HEK293T (cell line): ENCODE measurements around the gene NGF.
"Not testable (repeated sequence)": the region's sequence is repeated elsewhere in the genome, so short reads cannot be mapped to it uniquely, and the experiment has no call there.

Experiments
- CTCF ChIA-PET: fragments of 350-600 bp; formaldehyde crosslinking; extraction: SDS; loops from one replicate; lab custom pipeline; 2021; ENCODE audit warnings: antibody characterized with exemption, inconsistent platforms; lab: Yijun Ruan, JAX
- POLR2A ChIA-PET: fragments of 350-600 bp; formaldehyde crosslinking; extraction: SDS; loops from one replicate; lab custom pipeline; 2020; ENCODE audit warnings: antibody characterized with exemption, inconsistent platforms; lab: Yijun Ruan, JAX
- DNase-seq: peaks from one replicate; pipeline ENCODE4 v3.0.0; 2012; ENCODE audit warnings: mixed read lengths; ENCODE audit errors: extremely low spot score
- ARNT ChIP-seq: fragments of 450-650 bp; IDR thresholded peaks from 2 replicates; pipeline ENCODE4 v1.6.1; 2017; ENCODE audit warnings: mild to moderate bottlenecking
- BHLHE40 ChIP-seq: fragments of 450-650 bp; IDR thresholded peaks from 2 replicates; pipeline ENCODE4 v1.6.1; 2016; ENCODE audit warnings: mild to moderate bottlenecking, moderate library complexity, borderline replicate concordance
- CTBP1 ChIP-seq: fragments of 450-650 bp; IDR thresholded peaks from 2 replicates; pipeline ENCODE4 v1.6.1; 2016; ENCODE audit warnings: borderline replicate concordance
- ELF4 ChIP-seq: fragments of 450-650 bp; IDR thresholded peaks from 2 replicates; pipeline ENCODE4 v1.6.1; 2017; ENCODE audit warnings: antibody characterized with exemption
- FOXA1 ChIP-seq: fragments of 450-650 bp; IDR thresholded peaks from 2 replicates; pipeline ENCODE4 v1.6.1; 2016; ENCODE audit warnings: mild to moderate bottlenecking
- FOXK2 ChIP-seq: fragments of 450-650 bp; IDR thresholded peaks from 2 replicates; pipeline ENCODE4 v1.6.1; 2016; ENCODE audit warnings: mild to moderate bottlenecking
- FOXM1 ChIP-seq: fragments of 450-650 bp; IDR thresholded peaks from 2 replicates; pipeline ENCODE4 v1.6.1; 2017; ENCODE audit warnings: mild to moderate bottlenecking, borderline replicate concordance
- HDGF ChIP-seq: fragments of 450-650 bp; IDR thresholded peaks from 2 replicates; pipeline ENCODE4 v1.6.1; 2017; ENCODE audit warnings: antibody characterized with exemption, borderline replicate concordance
- L3MBTL2 ChIP-seq: fragments of 450-650 bp; conservative IDR thresholded peaks from 2 replicates; pipeline ENCODE4 v1.6.1; 2016; ENCODE audit warnings: mild to moderate bottlenecking
- LEF1 ChIP-seq: fragments of 450-650 bp; IDR thresholded peaks from 2 replicates; pipeline ENCODE4 v1.6.1; 2017; ENCODE audit warnings: mild to moderate bottlenecking, borderline replicate concordance
- NFRKB ChIP-seq: fragments of 450-650 bp; IDR thresholded peaks from 2 replicates; pipeline ENCODE4 v1.6.1; 2016; ENCODE audit warnings: mild to moderate bottlenecking, moderate library complexity
- PKNOX1 ChIP-seq: fragments of 450-650 bp; IDR thresholded peaks from 2 replicates; pipeline ENCODE4 v1.6.1; 2016
- SP1 ChIP-seq: fragments of 450-650 bp; IDR thresholded peaks from 2 replicates; pipeline ENCODE4 v1.6.1; 2017
- SUZ12 ChIP-seq: fragments of 450-650 bp; IDR thresholded peaks from 2 replicates; pipeline ENCODE4 v1.6.1; 2016; ENCODE audit warnings: mild to moderate bottlenecking
- TARDBP ChIP-seq: fragments of 450-650 bp; IDR thresholded peaks from 2 replicates; pipeline ENCODE4 v1.6.1; 2016
- ZNF384 ChIP-seq: fragments of 450-650 bp; IDR thresholded peaks from 2 replicates; pipeline ENCODE4 v1.6.1; 2016

NGF gene

GRCh38 chr1:115365738-115366137 lies 27.7 kb upstream of the NGF start:
- TF ChIP-seq FOXM1 (no peak), SP1 (no peak), TARDBP (no peak), PKNOX1 (no peak), ZNF384 (no peak), ARNT (no peak)
- no peak for DNase-seq
- CTCF ChIA-PET = no interaction called here
- POLR2A ChIA-PET = no interaction called here

GRCh38 chr1:115364780-115365155 lies 26.7 kb upstream of the NGF start:
- ChIA-PET CTCF (interaction anchor here (0.7 kb wide), 1 partner anchor 342 kb away, joined by 5 read pairs; no protein-coding TSS in a partner anchor), POLR2A (no interaction called here)
- DNase-seq = no peak
- TF ChIP-seq FOXM1 = no peak
- no peak for TF ChIP-seq LEF1
- no peak for TF ChIP-seq BHLHE40
- TF ChIP-seq NFRKB = no peak
- TF ChIP-seq PKNOX1 = no peak
- no peak for TF ChIP-seq SP1
- TF ChIP-seq TARDBP = no peak
- no peak for TF ChIP-seq SUZ12
- no peak for TF ChIP-seq CTBP1

GRCh38 chr1:115364046-115364779 lies 26.2 kb upstream of the NGF start:
- POLR2A ChIA-PET = no interaction called here
- TF ChIP-seq L3MBTL2 (no peak), HDGF (no peak), ZNF384 (no peak), NFRKB (no peak), CTBP1 (no peak), FOXA1 (no peak), SUZ12 (no peak), TARDBP (no peak), BHLHE40 (no peak), PKNOX1 (no peak), SP1 (no peak), ARNT (no peak), ELF4 (no peak), FOXK2 (no peak), LEF1 (no peak), FOXM1 (no peak)
- DNase-seq = no peak
- CTCF ChIA-PET = interaction anchor here (0.7 kb wide), 1 partner anchor 343 kb away, joined by 5 read pairs; no protein-coding TSS in a partner anchor

DNA sequence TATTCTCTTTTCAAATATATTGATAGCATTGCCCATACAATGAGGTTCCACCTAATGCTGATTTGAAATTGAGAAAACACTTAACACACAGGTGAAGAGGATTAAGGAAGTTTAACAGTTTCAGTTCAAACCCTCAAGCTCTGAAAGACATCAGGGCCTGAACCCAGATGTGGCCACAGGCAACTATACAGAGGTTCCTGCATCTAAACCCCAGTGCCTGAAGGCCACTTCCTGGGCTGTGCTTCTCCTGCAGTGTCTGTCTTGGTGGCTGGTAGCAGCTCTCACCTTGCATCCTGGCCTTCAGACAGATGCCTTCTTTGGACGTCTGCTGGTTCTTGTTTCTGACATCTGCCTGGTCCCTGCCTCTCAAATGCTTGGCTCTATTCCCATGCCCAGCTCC lies 25.1 kb upstream of the NGF start:
- DNase-seq = no peak
- CTCF ChIA-PET = no interaction called here
- POLR2A ChIA-PET = no interaction called here
- no peak for TF ChIP-seq FOXM1

- CTCF ChIA-PET, DNase-seq, POLR2A ChIA-PET: not testable (repeated sequence)
Measured at GRCh38 chr1:115360505-115361129, 22.6 kb upstream of the NGF start.

- CTCF ChIA-PET, DNase-seq, POLR2A ChIA-PET: not testable (repeated sequence)
Measured at GRCh38 chr1:115359787-115360452, 21.9 kb upstream of the NGF start.

GRCh38 chr1:115356356-115356755 lies 18.3 kb upstream of the NGF start:
- ChIA-PET CTCF (no interaction called here), POLR2A (no interaction called here)
- no peak for TF ChIP-seq BHLHE40
- TF ChIP-seq ARNT = no peak
- TF ChIP-seq ELF4 = no peak
- TF ChIP-seq SUZ12 = no peak
- TF ChIP-seq FOXK2 = no peak
- TF ChIP-seq L3MBTL2 = no peak
- no peak for DNase-seq
